Astrocyte (in vitro differentiated cells and primary cell): ENCODE measurements around the gene TNFRSF1A. TPM values are rescaled to one million over a fixed set of nuclear protein-coding genes. Genes with fewer than 3 reads are reported as not detected.

Experiments
- DNase-seq: peaks from one replicate; pipeline ENCODE4 v3.0.0-alpha.2; 2010; ENCODE audit warnings: low read depth
- FAIRE-seq: peaks from 2 replicates; lab custom pipeline; 2011; peaks lifted over from hg19 to GRCh38; lab: Jason Lieb, UNC
- H2AFZ ChIP-seq: 2 replicates; pipeline ENCODE4 v1.6.0; 2012; ENCODE audit warnings: low read depth, low read length, inconsistent platforms
- H3K27ac ChIP-seq: 2 replicates; pipeline ENCODE4 v1.5.1; 2011; ENCODE audit warnings: low read depth, low read length, inconsistent platforms
- H3K27me3 ChIP-seq: 2 replicates; pipeline ENCODE4 v1.6.0; 2011; ENCODE audit warnings: low read length, inconsistent platforms; ENCODE audit not compliant: insufficient read depth
- H3K36me3 ChIP-seq: 2 replicates; pipeline ENCODE4 v1.5.1; 2011; ENCODE audit warnings: low read length, inconsistent platforms; ENCODE audit not compliant: insufficient read depth
- H3K4me1 ChIP-seq: 2 replicates; pipeline ENCODE4 v1.5.1; 2011; ENCODE audit warnings: low read length, inconsistent platforms; ENCODE audit not compliant: insufficient read depth
- H3K4me2 ChIP-seq: 2 replicates; pipeline ENCODE4 v1.6.0; 2012; ENCODE audit warnings: low read length, inconsistent platforms
- H3K4me3 ChIP-seq: 2 replicates; pipeline ENCODE4 v1.5.1; 2011; ENCODE audit warnings: low read depth, mild to moderate bottlenecking, low read length, inconsistent platforms; ENCODE audit not compliant: insufficient read depth
- H3K79me2 ChIP-seq: 2 replicates; pipeline ENCODE4 v1.6.0; 2012; ENCODE audit warnings: mild to moderate bottlenecking, low read length, inconsistent platforms; ENCODE audit not compliant: insufficient read depth
- H3K9ac ChIP-seq: 2 replicates; pipeline ENCODE4 v1.6.0; 2012; ENCODE audit warnings: mild to moderate bottlenecking, low read length, inconsistent platforms
- H3K9me3 ChIP-seq: 2 replicates; pipeline ENCODE4 v1.5.1; 2012; ENCODE audit warnings: low read depth, mild to moderate bottlenecking, low read length, inconsistent platforms; ENCODE audit not compliant: insufficient read depth
- H4K20me1 ChIP-seq: 2 replicates; pipeline ENCODE4 v1.6.0; 2012; ENCODE audit warnings: low read length, inconsistent platforms; ENCODE audit not compliant: insufficient read depth
- H3K27ac Mint-ChIP-seq: one replicate; pipeline ENCODE4 v1.8.0; 2021; ENCODE audit warnings: mild to moderate bottlenecking, mixed read lengths; ENCODE audit not compliant: unreplicated experiment
- H3K27me3 Mint-ChIP-seq: one replicate; pipeline ENCODE4 v1.8.0; 2021; ENCODE audit warnings: low read depth, mixed read lengths; ENCODE audit not compliant: unreplicated experiment
- H3K36me3 Mint-ChIP-seq: one replicate; pipeline ENCODE4 v1.8.0; 2021; ENCODE audit warnings: low read depth, mixed read lengths; ENCODE audit not compliant: unreplicated experiment
- H3K4me1 Mint-ChIP-seq: one replicate; pipeline ENCODE4 v1.8.0; 2021; ENCODE audit warnings: low read depth, mixed read lengths; ENCODE audit not compliant: unreplicated experiment
- H3K4me3 Mint-ChIP-seq: one replicate; pipeline ENCODE4 v1.8.0; 2021; ENCODE audit warnings: mild to moderate bottlenecking, moderate library complexity, mixed read lengths; ENCODE audit not compliant: unreplicated experiment
- H3K9me3 Mint-ChIP-seq: one replicate; pipeline ENCODE4 v1.8.0; 2021; ENCODE audit warnings: mild to moderate bottlenecking, mixed read lengths; ENCODE audit not compliant: unreplicated experiment
- EZH2 ChIP-seq: IDR thresholded peaks from 2 replicates; pipeline ENCODE4 v1.6.1; 2012; ENCODE audit warnings: mild to moderate bottlenecking, low read length, inconsistent platforms; ENCODE audit not compliant: insufficient read depth
- total RNA-seq: library from RNA; stranded (reverse); gene quantifications from 2 replicates; pipeline ENCODE4 v1.2.1, GENCODE V29; 2021
- TF ChIP-seq, protein P1 (sequence below): IDR thresholded peaks from 2 replicates; pipeline ENCODE4 v1.5.1; 2011; ENCODE audit warnings: low read depth, mild to moderate bottlenecking, inconsistent platforms, low read length, moderate library complexity; ENCODE audit not compliant: insufficient read depth

The TNFRSF1A gene
- total RNA-seq, 1 donor from 2014 or later = 118 TPM

GRCh38 chr12:6295094-6295811, 46.6 kb downstream of the TNFRSF1A start:
- H3K9ac ChIP-seq = peak overlapping the region; percentile 64
- Mint-ChIP-seq H3K4me1 (peaks cover 9% of the 10 kb centered on the region), H3K36me3 (no peaks in the 10 kb centered on the region), H3K4me3 (peak overlapping the region; percentile 35), H3K9me3 (peaks cover 4% of the 10 kb centered on the region), H3K27ac (peak overlapping the region; percentile 70), H3K27me3 (no peaks in the 10 kb centered on the region)
- peaks cover 9% of the 10 kb centered on the region for H3K4me1 ChIP-seq
- H2AFZ ChIP-seq = no peak overlapping the region
- no peak overlapping the region for H3K4me3 ChIP-seq
- H3K36me3 ChIP-seq = no peaks in the 10 kb centered on the region
- no peak for FAIRE-seq
- TF ChIP-seq EZH2 = no peak
- TF ChIP-seq, protein P1, sequence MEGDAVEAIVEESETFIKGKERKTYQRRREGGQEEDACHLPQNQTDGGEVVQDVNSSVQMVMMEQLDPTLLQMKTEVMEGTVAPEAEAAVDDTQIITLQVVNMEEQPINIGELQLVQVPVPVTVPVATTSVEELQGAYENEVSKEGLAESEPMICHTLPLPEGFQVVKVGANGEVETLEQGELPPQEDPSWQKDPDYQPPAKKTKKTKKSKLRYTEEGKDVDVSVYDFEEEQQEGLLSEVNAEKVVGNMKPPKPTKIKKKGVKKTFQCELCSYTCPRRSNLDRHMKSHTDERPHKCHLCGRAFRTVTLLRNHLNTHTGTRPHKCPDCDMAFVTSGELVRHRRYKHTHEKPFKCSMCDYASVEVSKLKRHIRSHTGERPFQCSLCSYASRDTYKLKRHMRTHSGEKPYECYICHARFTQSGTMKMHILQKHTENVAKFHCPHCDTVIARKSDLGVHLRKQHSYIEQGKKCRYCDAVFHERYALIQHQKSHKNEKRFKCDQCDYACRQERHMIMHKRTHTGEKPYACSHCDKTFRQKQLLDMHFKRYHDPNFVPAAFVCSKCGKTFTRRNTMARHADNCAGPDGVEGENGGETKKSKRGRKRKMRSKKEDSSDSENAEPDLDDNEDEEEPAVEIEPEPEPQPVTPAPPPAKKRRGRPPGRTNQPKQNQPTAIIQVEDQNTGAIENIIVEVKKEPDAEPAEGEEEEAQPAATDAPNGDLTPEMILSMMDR = no peak
- H3K9me3 ChIP-seq = no peaks in the 10 kb centered on the region
- peak overlapping the region; percentile 40 for H3K27ac ChIP-seq
- no peaks in the 10 kb centered on the region for H3K27me3 ChIP-seq
- H3K79me2 ChIP-seq = no peaks in the 10 kb centered on the region
- peak; percentile 72 for DNase-seq
- no peaks in the 10 kb centered on the region for H4K20me1 ChIP-seq
- H3K4me2 ChIP-seq = peak overlapping the region; percentile 23

DNA sequence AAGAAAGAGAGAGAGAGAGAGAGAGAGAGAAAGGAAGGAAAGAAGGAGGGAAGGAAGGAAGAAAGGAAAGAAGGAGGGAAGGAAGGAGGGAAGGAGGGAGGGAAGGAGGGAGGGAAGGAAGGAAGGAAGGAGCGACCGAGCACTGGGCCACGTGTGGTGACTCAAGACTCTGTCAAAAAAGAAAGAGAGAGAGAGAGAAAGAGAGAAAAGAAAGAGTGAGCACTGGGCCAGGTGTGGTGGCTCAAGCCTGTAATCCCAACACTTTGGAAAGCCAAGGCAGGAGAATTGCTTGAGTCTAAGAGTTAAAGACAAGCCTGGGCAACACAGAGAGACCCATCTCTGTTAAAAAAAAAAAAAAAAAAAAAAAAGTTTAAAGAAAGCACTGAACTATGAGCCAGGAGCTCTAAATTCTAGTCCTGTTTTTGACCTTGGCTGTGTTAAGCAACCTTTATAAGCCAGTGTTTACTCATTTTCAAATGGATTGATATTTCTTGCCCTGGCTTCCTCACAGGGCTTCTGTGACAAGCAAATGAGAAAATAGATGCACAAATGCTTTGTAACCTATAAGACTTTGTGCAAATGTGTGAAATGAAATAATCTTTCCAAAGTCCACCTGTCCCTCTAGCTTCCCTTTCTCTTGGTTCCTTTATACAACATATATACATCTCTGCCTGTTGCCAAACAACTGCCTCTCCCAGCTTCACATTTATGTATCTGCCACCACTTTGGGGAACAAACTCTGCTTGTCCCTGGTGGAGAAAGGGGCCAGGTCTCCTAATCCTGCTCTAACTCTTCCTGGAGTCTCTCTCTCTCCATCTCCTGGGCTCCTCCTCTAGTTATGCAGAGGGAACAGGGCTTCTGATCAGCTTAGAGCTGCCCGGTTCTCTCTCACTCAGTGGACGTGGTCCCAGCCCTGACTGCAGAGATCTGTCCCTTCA, 47.5 kb downstream of the TNFRSF1A start:
- Histone ChIP-seq H3K4me2 (no peak overlapping the region), H3K4me3 (no peak overlapping the region), H4K20me1 (no peaks in the 10 kb centered on the region), H3K79me2 (no peaks in the 10 kb centered on the region), H3K9me3 (no peaks in the 10 kb centered on the region), H2AFZ (peak overlapping the region; percentile 31), H3K36me3 (no peaks in the 10 kb centered on the region), H3K4me1 (peaks cover 9% of the 10 kb centered on the region), H3K27me3 (no peaks in the 10 kb centered on the region), H3K9ac (peak overlapping the region; percentile 58), H3K27ac (no peak overlapping the region)
- Mint-ChIP-seq H3K4me1 (peaks cover 9% of the 10 kb centered on the region), H3K9me3 (peaks cover 9% of the 10 kb centered on the region), H3K4me3 (no peak overlapping the region), H3K27me3 (no peaks in the 10 kb centered on the region), H3K27ac (peak overlapping the region; percentile 34), H3K36me3 (no peaks in the 10 kb centered on the region)
- FAIRE-seq (no peak), DNase-seq (no peak)
- TF ChIP-seq, protein P1 = no peak
- TF ChIP-seq EZH2 = no peak
